HG03280 (cell line): ENCODE measurements around the gene COL8A2.
"Not testable (repeated sequence)": the region's sequence is repeated elsewhere in the genome, so short reads cannot be mapped to it uniquely, and the experiment has no call there.

ENCODE experiments used
- ATAC-seq: cut with Tn5 transposase; IDR thresholded peaks from one replicate; pipeline ENCODE4 v1.9.1; 2021; ENCODE audit warnings: mild to moderate bottlenecking, moderate library complexity; ENCODE audit not compliant: unreplicated experiment

Gene COL8A2

DNA sequence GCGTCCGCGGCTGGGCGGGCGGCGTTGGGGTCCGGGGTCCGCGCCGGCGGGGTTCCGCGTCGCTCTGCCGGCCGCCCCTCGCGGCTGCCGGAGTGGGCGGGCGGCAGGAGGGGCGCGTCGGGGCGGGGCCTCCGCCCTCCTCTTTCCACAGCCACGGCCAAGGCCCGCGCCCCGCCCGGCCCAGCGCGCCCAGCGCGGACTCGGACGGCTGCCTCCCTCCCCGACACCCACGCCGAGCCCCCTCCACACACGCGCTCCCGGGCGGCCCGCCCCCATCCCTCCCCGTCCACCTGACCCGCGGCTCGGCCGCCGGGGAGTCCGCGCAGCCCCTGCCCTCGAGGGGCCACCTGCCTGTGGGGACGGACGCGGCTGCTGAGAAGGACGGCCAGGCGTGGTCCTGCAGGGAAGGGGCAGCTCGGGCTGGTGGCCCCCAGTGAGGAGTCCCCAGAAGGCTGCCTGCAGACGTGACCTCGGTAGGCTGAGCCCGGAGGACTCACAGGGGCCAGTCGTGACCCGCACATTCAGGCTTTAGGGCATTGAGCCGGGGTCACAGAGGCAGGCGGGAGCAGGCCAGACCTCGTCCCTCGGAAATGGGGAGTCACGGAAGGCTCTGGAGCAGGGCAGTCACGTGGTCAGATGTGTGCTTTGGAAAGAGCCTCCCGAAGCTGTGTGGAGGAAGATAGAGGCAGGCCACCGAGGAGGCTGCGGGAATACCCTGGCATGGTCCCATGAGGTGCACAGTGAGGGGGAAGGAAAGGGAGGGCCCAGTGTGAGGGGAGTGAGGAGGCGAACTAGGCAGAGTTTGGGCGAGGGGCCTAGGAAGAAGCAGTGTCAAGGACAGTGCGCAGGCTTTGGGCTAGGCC, at the start of gene COL8A2:
TSS of gene COL8A2 (minus strand) at position 94 of the 863 bp plus-strand sequence. CDS start 24,980 bp downstream, outside the sequence.
- no peak for ATAC-seq

- ATAC-seq, result no peak
Observed at GRCh38 chr1:36174713-36175112, 49.7 kb upstream of the COL8A2 start.

DNA sequence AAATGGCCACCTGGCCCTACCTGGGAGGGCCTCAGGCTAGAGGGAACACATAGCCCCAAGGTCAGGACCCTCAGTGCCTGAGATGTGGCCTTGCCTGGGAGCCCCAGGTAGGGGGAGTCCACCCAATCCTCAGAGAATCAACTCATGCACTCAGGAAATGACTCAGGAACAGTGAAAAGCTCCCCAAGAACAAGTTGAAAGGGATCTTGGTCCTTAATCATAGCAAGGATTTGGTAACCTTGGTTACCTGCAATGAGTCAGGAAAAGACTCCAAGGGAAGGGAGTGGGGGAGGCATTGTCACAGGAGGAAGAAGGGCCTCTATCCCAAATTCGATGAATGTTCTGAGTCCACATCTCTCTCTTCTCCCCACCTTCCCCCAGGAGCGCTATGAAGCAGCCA, 48.0 kb upstream of the COL8A2 start:
- no peak for ATAC-seq

GRCh38 chr1:36172017-36172747, 47.2 kb upstream of the COL8A2 start:
- no peak for ATAC-seq

DNA sequence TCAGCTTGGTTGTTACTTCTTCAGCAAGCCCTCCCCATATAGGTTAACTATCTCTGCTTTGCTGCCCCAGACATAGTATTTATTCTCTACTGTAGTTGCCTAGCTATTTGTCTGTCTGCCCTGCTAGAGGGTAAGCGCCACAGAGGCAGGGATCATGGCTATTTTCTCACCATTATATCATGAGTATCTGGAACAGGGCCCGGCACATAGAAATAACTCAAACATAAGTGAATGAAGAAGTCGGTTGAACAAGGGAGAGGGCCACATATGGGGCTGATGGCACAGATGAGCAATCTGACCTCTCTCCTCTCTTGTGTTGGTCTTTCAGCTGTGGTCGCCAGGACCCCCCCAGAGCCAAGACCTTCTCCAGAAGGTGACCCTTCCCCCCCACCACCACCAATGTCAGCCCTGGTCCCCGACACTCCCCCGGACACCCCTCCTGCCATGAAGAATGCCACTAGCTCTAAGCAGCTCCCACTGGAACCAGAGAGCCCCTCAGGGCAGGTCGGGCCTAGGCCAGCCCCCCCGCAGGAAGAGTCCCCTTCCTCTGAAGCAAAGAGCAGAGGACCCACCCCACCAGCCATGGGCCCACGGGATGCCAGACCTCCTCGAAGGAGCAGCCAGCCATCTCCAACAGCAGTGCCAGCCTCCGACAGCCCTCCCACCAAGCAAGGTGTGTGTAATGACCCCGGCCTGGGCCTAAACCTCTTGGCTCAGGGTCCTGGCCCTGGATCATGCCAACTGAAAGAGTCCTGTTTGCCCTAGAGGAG, 45.8 kb upstream of the COL8A2 start:
- ATAC-seq, result no peak

DNA sequence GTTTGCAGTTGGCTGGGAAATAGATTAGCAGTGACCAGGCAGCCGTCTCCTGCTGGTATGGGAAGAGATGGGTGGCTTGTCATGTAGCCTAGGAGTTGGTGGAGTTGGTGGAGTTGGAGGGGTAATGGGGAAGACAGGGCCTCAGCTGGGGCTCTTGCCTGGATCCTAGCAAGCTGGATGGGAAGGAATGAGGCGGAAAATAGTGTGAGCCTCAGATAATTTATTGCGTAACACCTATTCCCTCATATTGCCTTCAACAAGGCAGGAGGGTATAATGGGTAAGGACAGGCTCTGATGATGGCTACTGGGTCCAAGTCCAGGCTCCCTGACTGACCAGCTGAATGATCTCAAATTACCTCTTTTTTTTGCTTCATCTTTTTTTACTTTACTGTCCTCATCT, 43.5 kb upstream of the COL8A2 start:
- no peak for ATAC-seq

GRCh38 chr1:36166938-36167905, 42.2 kb upstream of the COL8A2 start:
- ATAC-seq, result no peak

DNA sequence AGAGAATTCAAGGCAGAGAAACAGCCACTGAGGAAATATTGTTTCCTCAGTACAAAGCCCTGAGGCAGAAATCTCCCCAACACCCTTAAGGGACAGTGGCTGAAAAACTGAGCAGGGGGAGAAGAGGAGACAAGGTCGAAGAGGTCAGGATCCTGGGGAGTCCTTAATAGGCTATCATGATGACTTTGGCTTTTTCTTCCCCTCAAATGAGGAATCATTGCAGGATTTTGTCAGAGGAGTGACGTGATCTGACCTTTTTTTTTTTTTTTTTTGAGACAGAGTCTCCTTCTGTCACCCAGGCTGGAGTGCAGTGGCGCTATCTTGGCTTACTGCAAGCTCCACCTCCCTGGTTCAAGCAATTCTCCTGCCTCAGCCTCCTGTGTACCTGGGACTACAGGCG, 41.1 kb upstream of the COL8A2 start:
- no peak for ATAC-seq

DNA sequence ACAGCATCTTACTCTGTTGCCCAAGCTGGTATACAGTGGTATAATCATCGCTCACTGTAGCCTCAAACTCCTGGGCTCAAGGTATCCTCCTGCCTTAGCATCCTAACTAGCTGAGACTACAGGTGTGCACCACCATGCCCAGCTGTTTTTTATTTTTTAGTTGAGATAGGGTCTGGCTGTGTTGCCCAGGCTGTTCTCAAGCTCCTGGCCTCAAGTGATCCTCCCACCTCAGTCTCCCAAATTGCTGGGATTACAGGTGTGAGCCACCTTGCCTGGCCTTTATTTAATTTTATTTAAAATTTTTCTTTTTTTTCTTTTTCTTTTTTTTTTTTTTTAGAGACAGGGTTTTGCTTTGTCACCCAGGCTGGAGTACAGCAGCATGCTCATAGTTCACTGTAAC, 40.1 kb upstream of the COL8A2 start:
- no peak for ATAC-seq

- no peak for ATAC-seq
Observed at GRCh38 chr1:36164361-36164760, 39.3 kb upstream of the COL8A2 start.

DNA sequence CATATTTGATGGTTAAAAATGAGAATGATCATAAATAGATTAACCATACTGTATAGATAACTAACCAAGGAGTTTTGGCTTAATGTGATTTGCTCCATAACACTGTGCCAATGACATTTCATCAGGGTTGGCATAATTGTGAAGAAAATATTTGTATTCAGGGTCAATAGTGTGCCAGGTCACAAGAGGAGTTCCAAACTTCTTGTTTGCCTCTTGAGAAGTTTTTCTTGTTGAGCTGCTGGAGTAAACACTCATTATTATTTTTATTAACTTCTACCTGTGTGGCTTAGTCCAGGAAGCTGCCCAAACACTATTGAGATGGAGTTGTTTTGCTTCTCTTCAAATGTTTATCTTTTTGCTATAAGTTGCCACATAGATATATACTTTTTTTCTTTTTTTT, 38.4 kb upstream of the COL8A2 start:
- no peak for ATAC-seq

GRCh38 chr1:36162680-36163239, 37.7 kb upstream of the COL8A2 start:
- ATAC-seq, result no peak

- ATAC-seq, result no peak
Observed at GRCh38 chr1:36161641-36162531, 36.9 kb upstream of the COL8A2 start.

DNA sequence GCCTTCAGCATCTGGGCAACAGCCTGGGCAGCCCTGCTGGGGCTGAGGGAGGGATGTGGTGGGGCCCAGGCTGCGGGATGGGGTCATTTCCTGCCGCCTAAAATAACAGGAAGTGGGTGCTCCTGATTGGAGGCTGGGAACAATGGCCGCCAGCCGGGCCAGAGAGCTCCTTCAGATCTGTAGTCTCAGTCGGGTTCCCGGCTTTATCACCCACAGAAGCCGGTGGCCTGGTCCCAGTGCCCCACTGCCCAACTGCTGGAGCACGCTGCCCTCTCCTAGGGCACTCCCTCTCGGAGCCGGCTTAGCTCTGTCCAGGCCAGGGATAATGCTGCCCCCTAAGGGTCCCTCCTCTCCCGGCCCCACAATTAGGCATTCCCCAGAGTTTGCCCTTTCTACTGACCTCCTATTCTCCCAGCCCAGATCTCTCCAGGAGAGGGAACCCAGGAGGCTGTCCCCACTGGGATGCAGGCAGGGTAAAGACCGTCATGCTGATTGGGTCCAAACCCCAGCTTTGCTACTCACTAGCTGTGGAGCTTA, 36.0 kb upstream of the COL8A2 start:
- ATAC-seq, result no peak

DNA sequence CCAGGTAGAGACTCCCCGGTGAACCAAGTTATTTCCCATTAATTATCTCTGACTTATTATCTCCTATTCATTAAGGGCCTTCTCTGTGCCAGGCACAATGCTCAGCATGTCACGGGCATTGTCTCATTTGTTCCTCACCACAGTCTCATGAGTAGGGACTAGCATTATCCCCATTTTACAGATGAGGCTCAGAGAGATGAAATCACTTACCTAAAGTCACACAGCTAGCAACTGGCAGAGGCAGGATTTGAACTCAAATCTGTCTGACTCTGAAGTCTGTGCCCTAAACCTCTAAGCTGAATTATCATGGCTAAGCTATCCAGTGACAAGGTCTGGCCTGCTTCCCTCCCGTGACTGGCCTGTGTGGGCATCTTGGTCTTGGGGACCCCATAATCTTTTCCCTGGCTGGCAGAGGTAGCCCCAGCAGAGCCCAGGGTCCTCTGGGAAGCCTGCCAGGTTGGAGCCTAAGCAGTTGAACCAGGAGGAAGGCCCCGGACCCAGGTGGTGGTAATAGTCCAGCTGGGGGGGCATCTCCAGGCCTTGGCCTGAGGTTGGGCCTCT, 35.4 kb upstream of the COL8A2 start:
- no peak for ATAC-seq

- ATAC-seq, result no peak
Observed at GRCh38 chr1:36159614-36160387, 34.8 kb upstream of the COL8A2 start.

GRCh38 chr1:36158827-36159252, 33.8 kb upstream of the COL8A2 start:
- not testable (repeated sequence) for ATAC-seq
